HepG2 (cell line): ENCODE results near the gene TMEM116. TPM values are rescaled to one million over a fixed set of nuclear protein-coding genes. Genes with fewer than 3 reads are reported as not detected.

ENCODE experiments used
- ATAC-seq: fragments of 200-7000 bp; cut with Tn5 transposase; 3 replicates; pipeline ENCODE4 v1.9.1; 2020; ENCODE audit warnings: mild to moderate bottlenecking, moderate library complexity
- BruUV-seq: library from RNA; stranded (reverse); fragments of 400-500 nt; replicated peaks from 2 replicates; lab custom pipeline; 2021; lab: Mats Ljungman, UMichigan
- CTCF ChIA-PET: fragments of 300-600 bp; formaldehyde crosslinking; extraction: SDS; loops from one replicate; lab custom pipeline; 2021; ENCODE audit warnings: low total read pairs, inconsistent platforms, low intra/inter-chr PET ratio; lab: Yijun Ruan, JAX
- POLR2A ChIA-PET: fragments of 350-600 bp; sonication (Branson Sonifier 250); formaldehyde crosslinking; loops from one replicate; lab custom pipeline; 2020; ENCODE audit warnings: antibody characterized with exemption, inconsistent platforms; lab: Yijun Ruan, JAX
- DNase-seq: peaks from one replicate; pipeline ENCODE4 v3.0.0-alpha.2; 2015; ENCODE audit warnings: low spot score
- FAIRE-seq: peaks from 3 replicates; lab custom pipeline; 2011; peaks lifted over from hg19 to GRCh38; lab: Jason Lieb, UNC
- H2AFZ ChIP-seq: one replicate; pipeline ENCODE4 v1.6.1; 2011; ENCODE audit warnings: low read length, inconsistent platforms
- H3K27ac ChIP-seq: fragments of 300-600 bp; 3 replicates; pipeline ENCODE4 v1.8.0; 2011; ENCODE audit warnings: mixed run types, mild to moderate bottlenecking, mixed read lengths, low read length, inconsistent platforms; ENCODE audit not compliant: insufficient read depth; ENCODE audit errors: extremely low read length
- H3K27me3 ChIP-seq, 2 experiments: fragments of 200-600 bp in 1 of 2; 2 replicates in 1 of 2; 3 replicates in 1 of 2; pipeline versions ENCODE4 v1.6.0 to v1.8.0; 2011; ENCODE audit warnings: low read length in 2 of 2, mild to moderate bottlenecking in 2 of 2, moderate library complexity in 2 of 2, inconsistent platforms in 1 of 2; ENCODE audit not compliant: insufficient read depth in 2 of 2, control insufficient read depth in 1 of 2
- H3K36me3 ChIP-seq, 2 experiments: fragments of 200-600 bp in 1 of 2; replicated peaks in 1 of 2; 2 replicates in 1 of 2; 3 replicates in 1 of 2; pipeline versions ENCODE4 v1.5.1 to v1.8.0; 2011; ENCODE audit warnings: low read length in 2 of 2, inconsistent platforms in 1 of 2; ENCODE audit not compliant: insufficient read depth in 2 of 2, control insufficient read depth in 1 of 2
- H3K4me1 ChIP-seq: 2 replicates; pipeline ENCODE4 v1.5.1; 2012; ENCODE audit warnings: low read length, inconsistent platforms; ENCODE audit not compliant: insufficient read depth
- H3K4me2 ChIP-seq: 2 replicates; pipeline ENCODE4 v1.6.0; 2011; ENCODE audit warnings: low read depth, low read length, inconsistent platforms
- H3K4me3 ChIP-seq, 3 experiments: fragments of 200-600 bp in 1 of 3; sonication (generic), shearing (Covaris generic) in 1 of 3; replicated peaks in 1 of 3; 2 replicates each; pipeline ENCODE4 v1.5.1; 2011 to 2016; ENCODE audit warnings: low read length in 3 of 3, inconsistent platforms in 2 of 3, low read depth in 2 of 3, mild to moderate bottlenecking in 2 of 3, control low read depth in 1 of 3, mixed read lengths in 1 of 3; ENCODE audit not compliant: insufficient read depth in 1 of 3
- H3K79me2 ChIP-seq: one replicate; pipeline ENCODE4 v1.6.1; 2011; ENCODE audit warnings: low read length, inconsistent platforms; ENCODE audit not compliant: insufficient read depth
- H3K9ac ChIP-seq: 2 replicates; pipeline ENCODE4 v1.6.0; 2011; ENCODE audit warnings: mild to moderate bottlenecking, low read depth, low read length, inconsistent platforms; ENCODE audit not compliant: insufficient read depth
- H3K9me3 ChIP-seq: 2 replicates; pipeline ENCODE4 v1.5.1; 2012; ENCODE audit warnings: mild to moderate bottlenecking, low read length
- H4K20me1 ChIP-seq: 2 replicates; pipeline ENCODE4 v1.6.0; 2011; ENCODE audit warnings: inconsistent platforms, mild to moderate bottlenecking, low read length, moderate library complexity; ENCODE audit not compliant: insufficient read depth
- ASH2L ChIP-seq: fragments of 300-600, 200-600 bp; sonication (generic); IDR thresholded peaks from 2 replicates; pipeline ENCODE4 v1.7.0; 2017; ENCODE audit warnings: low read depth, mild to moderate bottlenecking, moderate library complexity, mixed read lengths, low read length; ENCODE audit not compliant: insufficient read length
- FOSL2 ChIP-seq: sonication (generic); formaldehyde crosslinking; IDR thresholded peaks from 2 replicates; pipeline ENCODE4 v1.4.0; 2020; ENCODE audit warnings: missing genetic modification reagents
- HOXA5 ChIP-seq: sonication (generic); formaldehyde crosslinking; IDR thresholded peaks from 2 replicates; pipeline ENCODE4 v1.4.0; 2020; ENCODE audit warnings: missing genetic modification reagents
- NCOA1 ChIP-seq: sonication (generic); formaldehyde crosslinking; IDR thresholded peaks from 2 replicates; pipeline ENCODE4 v1.9.0; 2021; ENCODE audit warnings: missing genetic modification reagents
- PAX8 ChIP-seq: sonication (generic); formaldehyde crosslinking; IDR thresholded peaks from 2 replicates; pipeline ENCODE4 v1.8.0; 2022; ENCODE audit warnings: mild to moderate bottlenecking, missing genetic modification reagents, borderline replicate concordance
- TOE1 ChIP-seq: sonication (generic); formaldehyde crosslinking; IDR thresholded peaks from 2 replicates; pipeline ENCODE4 v1.4.0; 2020; ENCODE audit warnings: mild to moderate bottlenecking, missing genetic modification reagents
- ZBTB21 ChIP-seq: sonication (generic); formaldehyde crosslinking; IDR thresholded peaks from 2 replicates; pipeline ENCODE4 v1.4.0; 2020; ENCODE audit warnings: missing genetic modification reagents
- ZFY ChIP-seq: sonication (generic); formaldehyde crosslinking; IDR thresholded peaks from 2 replicates; pipeline ENCODE4 v1.4.0; 2020; ENCODE audit warnings: missing genetic modification reagents
- ZNF510 ChIP-seq: sonication (generic); formaldehyde crosslinking; IDR thresholded peaks from 2 replicates; pipeline ENCODE4 v1.4.0; 2020; ENCODE audit warnings: low read depth, mild to moderate bottlenecking, missing genetic modification reagents
- ZSCAN21 ChIP-seq: sonication (generic); formaldehyde crosslinking; IDR thresholded peaks from 2 replicates; pipeline ENCODE4 v1.8.0; 2022; ENCODE audit warnings: mild to moderate bottlenecking, missing genetic modification reagents, moderate library complexity, borderline replicate concordance
- WGBS: methylation state at CpG from one replicate; pipeline ENCODE4 v1.1.6; 2017; ENCODE audit warnings: low lambda C conversion rate; 5-methylcytosine and 5-hydroxymethylcytosine counted together
- in situ Hi-C: cut with HindIII; loops from 2 replicates; pipeline ENCODE4 v1.10.0; 2017; ENCODE audit warnings: low pct_unique_long_range_greater_than_20kb; ENCODE audit not compliant: extremely low pct_ligation_motif_present
- intact Hi-C: fragments of 100-400 bp; cut with micrococcal nuclease; formaldehyde crosslinking; loops from one replicate; pipeline ENCODE4 v1.10.0; 2022; ENCODE audit not compliant: unreplicated experiment
- polyA plus RNA-seq, 8 experiments: library from polyadenylated mRNA; depleted of rRNA in 3 of 8; stranded (reverse) in 7 of 8; unstranded in 1 of 8; fragments of >200 nt; fragmentation: Illumina TruSeq in 4 of 8; extraction: Trizol in 4 of 8; gene quantifications; 2 replicates each; pipeline versions ENCODE4 v1.2.1 to v1.2.3, GENCODE V29; 2011 to 2016; ENCODE audit warnings: low read depth in 4 of 8, missing spikeins in 1 of 8, mixed read lengths in 1 of 8; ENCODE audit not compliant: insufficient read depth in 1 of 8
- total RNA-seq, 5 experiments: library from RNA; depleted of rRNA; stranded (reverse); fragments of >200 nt; fragmentation: Illumina TruSeq; extraction: Trizol; gene quantifications; 2 replicates each; pipeline ENCODE4 v1.2.3, GENCODE V29; 2016; ENCODE audit warnings: low read depth in 1 of 5
- TF ChIP-seq, protein P1 (sequence below): sonication (generic); formaldehyde crosslinking; IDR thresholded peaks from 2 replicates; pipeline ENCODE4 v1.8.1; 2023; ENCODE audit warnings: missing genetic modification reagents, mild to moderate bottlenecking, borderline replicate concordance

Gene TMEM116
- total and polyA plus RNA-seq, 2 of the 13 experiments (the other 11 are each of a cell fraction or from before 2014, with no cell fraction given) = 14.0 to 17.8 TPM

DNA sequence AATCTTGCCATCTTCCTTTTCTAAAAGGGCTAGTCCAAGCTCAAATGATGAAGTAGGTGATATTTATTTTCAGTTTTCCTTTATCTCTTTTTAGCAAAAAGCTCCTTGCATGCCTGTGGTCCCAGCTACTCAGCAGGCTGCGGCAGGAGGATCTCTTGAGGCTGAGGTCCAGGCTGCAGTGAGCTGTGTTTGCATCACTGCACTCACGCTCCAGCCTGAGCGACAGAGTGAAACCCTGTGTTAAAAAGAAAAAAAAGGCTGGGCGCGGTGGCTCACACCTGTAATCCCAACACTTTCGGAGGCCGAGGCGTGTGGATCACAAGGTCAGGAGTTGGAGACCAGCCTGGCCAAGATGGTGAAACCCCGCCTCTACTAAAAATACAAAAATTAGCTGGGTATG, 5.0 kb downstream of the TMEM116 start:
- H3K4me2 ChIP-seq = no peak overlapping the region
- no peak for TF ChIP-seq NCOA1 (CRISPR knock-in tag)
- no peak for TF ChIP-seq FOSL2 (CRISPR knock-in tag)
- TF ChIP-seq, protein P1, sequence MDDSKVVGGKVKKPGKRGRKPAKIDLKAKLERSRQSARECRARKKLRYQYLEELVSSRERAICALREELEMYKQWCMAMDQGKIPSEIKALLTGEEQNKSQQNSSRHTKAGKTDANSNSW (CRISPR knock-in tag) = no peak
- no peak for TF ChIP-seq TOE1 (CRISPR knock-in tag)
- no peak for TF ChIP-seq ZSCAN21 (CRISPR knock-in tag)
- no peak for TF ChIP-seq ZFY (CRISPR knock-in tag)
- no peak for TF ChIP-seq ASH2L
- TF ChIP-seq ZNF510 (CRISPR knock-in tag) = no peak
- no peak for TF ChIP-seq HOXA5
- no peak for TF ChIP-seq ZBTB21
- TF ChIP-seq PAX8 (CRISPR knock-in tag) = no peak
- no TSS peak for BruUV-seq
- WGBS = 96% methylated on average over 9 of the region's 9 CpGs
- no peaks in the 10 kb centered on the region for H3K9me3 ChIP-seq
- H3K79me2 ChIP-seq = peaks cover 17% of the 10 kb centered on the region
- peaks cover 36% of the 10 kb centered on the region for H3K4me1 ChIP-seq
- no peak overlapping the region for H3K27ac ChIP-seq
- no peak overlapping the region for H3K9ac ChIP-seq
- no peak for FAIRE-seq
- ATAC-seq = no peak
- DNase-seq = no peak
- CTCF ChIA-PET = no interaction called here
- no peak overlapping the region for H3K4me3 ChIP-seq
- in situ Hi-C loops = no loop called here
- intact Hi-C loops = no loop called here
- POLR2A ChIA-PET = no interaction called here
- no peak overlapping the region for H2AFZ ChIP-seq
- H3K36me3 ChIP-seq = 0 out of 5 replicates have a peak, but pooled peaks cover 0 to 3% of the 10 kb centered on the region in 2 experiments
- no peaks in the 10 kb centered on the region for H4K20me1 ChIP-seq
- no peaks in the 10 kb centered on the region; a peak in 1 of 5 replicates for H3K27me3 ChIP-seq
